H1 (cell line): ENCODE results near the gene LDLR. TPM values are rescaled to one million over a fixed set of nuclear protein-coding genes. Genes with fewer than 3 reads are reported as not detected.

ENCODE experiments used
- CTCF ChIA-PET: fragments of 300-600 bp; sonication (Branson Sonifier 250); formaldehyde crosslinking; loops from one replicate; lab custom pipeline; 2021; ENCODE audit not compliant: partially characterized antibody; lab: Charles Lee
- POLR2A ChIA-PET: fragments of 300-600 bp; sonication (Branson Sonifier 250); formaldehyde crosslinking; loops from one replicate; lab custom pipeline; 2021; ENCODE audit warnings: inconsistent platforms; ENCODE audit not compliant: partially characterized antibody; lab: Charles Lee
- DNase-seq, 2 experiments: peaks; one replicate each; pipeline versions ENCODE4 v3.0.0 to v3.0.0-alpha.2; 2010 to 2022; ENCODE audit warnings: low spot score in 2 of 2, low read depth in 1 of 2, mixed read lengths in 1 of 2
- FAIRE-seq: peaks from 2 replicates; lab custom pipeline; 2011; peaks lifted over from hg19 to GRCh38; lab: Jason Lieb, UNC
- H2AFZ ChIP-seq: 2 replicates; pipeline ENCODE4 v1.8.1; 2012; ENCODE audit warnings: low read length, inconsistent platforms
- H2AK5ac ChIP-seq: 2 replicates; pipeline ENCODE4 v1.6.1; 2013; ENCODE audit warnings: low read depth, low read length
- H2BK120ac ChIP-seq: replicated peaks from 2 replicates; pipeline ENCODE3; 2013; ENCODE audit warnings: low read depth, low read length, inconsistent platforms
- H2BK12ac ChIP-seq: 2 replicates; pipeline ENCODE4 v1.6.1; 2013; ENCODE audit warnings: low read depth, low read length
- H2BK15ac ChIP-seq: 2 replicates; pipeline ENCODE4 v1.6.1; 2013; ENCODE audit warnings: low read length
- H2BK20ac ChIP-seq: 2 replicates; pipeline ENCODE4 v1.6.1; 2013; ENCODE audit warnings: low read length
- H2BK5ac ChIP-seq: 2 replicates; pipeline ENCODE4 v1.6.1; 2013; ENCODE audit warnings: low read depth, low read length
- H3K14ac ChIP-seq: 2 replicates; pipeline ENCODE4 v1.6.1; 2013; ENCODE audit warnings: inconsistent platforms; ENCODE audit not compliant: insufficient read length
- H3K18ac ChIP-seq: 2 replicates; pipeline ENCODE4 v1.6.1; 2013; ENCODE audit warnings: low read length; ENCODE audit errors: extremely low read depth
- H3K23ac ChIP-seq: 2 replicates; pipeline ENCODE4 v1.6.1; 2013; ENCODE audit warnings: inconsistent platforms; ENCODE audit not compliant: insufficient read length
- H3K23me2 ChIP-seq: 2 replicates; pipeline ENCODE4 v1.6.1; 2013; ENCODE audit warnings: low read depth, low read length
- H3K27ac ChIP-seq: 2 replicates; pipeline ENCODE4 v1.6.1; 2011; ENCODE audit warnings: low read depth, low read length, inconsistent platforms
- H3K27me3 ChIP-seq, 4 experiments: replicated peaks in 1 of 4; 1 replicate in 1 of 4; 2 replicates in 3 of 4; pipeline versions ENCODE4 v1.6.1 to v1.8.1; 2011 to 2013; ENCODE audit warnings: low read length in 3 of 4, mild to moderate bottlenecking in 3 of 4, inconsistent platforms in 2 of 4, mixed read lengths in 2 of 4, moderate library complexity in 1 of 4; ENCODE audit not compliant: control insufficient read depth in 3 of 4, insufficient read depth in 3 of 4; ENCODE audit errors: extremely low read depth in 1 of 4
- H3K36me3 ChIP-seq, 4 experiments: 2 replicates each; pipeline versions ENCODE4 v1.6.1 to v1.8.1; 2011 to 2013; ENCODE audit warnings: mild to moderate bottlenecking in 4 of 4, low read length in 3 of 4, moderate library complexity in 2 of 4, control low read depth in 1 of 4, inconsistent platforms in 1 of 4; ENCODE audit not compliant: insufficient read depth in 4 of 4, control insufficient read depth in 2 of 4
- H3K4ac ChIP-seq: replicated peaks from 2 replicates; pipeline ENCODE3; 2013; ENCODE audit warnings: low read length, low read depth, mixed read lengths, inconsistent platforms; ENCODE audit not compliant: insufficient read length
- H3K4me1 ChIP-seq, 4 experiments: replicated peaks in 1 of 4; 1 replicate in 1 of 4; 2 replicates in 3 of 4; pipeline versions ENCODE4 v1.6.1 to v1.8.1; 2011 to 2013; ENCODE audit warnings: low read length in 3 of 4, inconsistent platforms in 2 of 4, mixed read lengths in 1 of 4; ENCODE audit not compliant: insufficient read depth in 4 of 4, control insufficient read depth in 3 of 4
- H3K4me2 ChIP-seq, 2 experiments: 2 replicates each; pipeline versions ENCODE4 v1.6.1 to v1.8.1; 2011 to 2013; ENCODE audit warnings: low read depth in 2 of 2, low read length in 2 of 2, control low read depth in 1 of 2, inconsistent platforms in 1 of 2, mild to moderate bottlenecking in 1 of 2; ENCODE audit not compliant: insufficient read depth in 1 of 2
- H3K4me3 ChIP-seq, 4 experiments: fragments of 200-600, 300-600 bp in 1 of 4; sonication (generic), shearing (Covaris generic), sonication (Bioruptor Twin) in 1 of 4; 2 replicates each; pipeline versions ENCODE4 v1.5.1 to v1.8.1; 2011 to 2016; ENCODE audit warnings: low read length in 4 of 4, low read depth in 3 of 4, control low read depth in 2 of 4, inconsistent platforms in 2 of 4, mild to moderate bottlenecking in 2 of 4, mixed read lengths in 1 of 4, moderate library complexity in 1 of 4; ENCODE audit not compliant: insufficient read depth in 2 of 4; ENCODE audit errors: extremely low read depth in 1 of 4
- H3K56ac ChIP-seq: replicated peaks from 2 replicates; pipeline ENCODE3; 2013; ENCODE audit warnings: low read depth, mild to moderate bottlenecking, mixed read lengths, low read length, inconsistent platforms; ENCODE audit not compliant: insufficient read length
- H3K79me1 ChIP-seq: 2 replicates; pipeline ENCODE4 v1.6.1; 2013; ENCODE audit warnings: low read depth, low read length, control low read depth
- H3K79me2 ChIP-seq, 2 experiments: 2 replicates each; pipeline versions ENCODE4 v1.6.1 to v1.8.1; 2012 to 2013; ENCODE audit warnings: low read length in 2 of 2, mild to moderate bottlenecking in 2 of 2, inconsistent platforms in 1 of 2; ENCODE audit not compliant: insufficient read depth in 2 of 2, control insufficient read depth in 1 of 2
- H3K9ac ChIP-seq, 4 experiments: replicated peaks in 1 of 4; 1 replicate in 1 of 4; 2 replicates in 3 of 4; pipeline versions ENCODE4 v1.6.1 to v1.8.1; 2011 to 2013; ENCODE audit warnings: low read depth in 3 of 4, low read length in 3 of 4, control low read depth in 2 of 4, mild to moderate bottlenecking in 2 of 4, moderate library complexity in 2 of 4, inconsistent platforms in 1 of 4; ENCODE audit errors: extremely low read depth in 1 of 4
- H3K9me3 ChIP-seq, 2 experiments: 2 replicates each; pipeline versions ENCODE4 v1.6.1 to v1.8.1; 2012 to 2013; ENCODE audit warnings: mild to moderate bottlenecking in 2 of 2, moderate library complexity in 2 of 2, control low read depth in 1 of 2, inconsistent platforms in 1 of 2, low read depth in 1 of 2, low read length in 1 of 2, mixed read lengths in 1 of 2; ENCODE audit not compliant: insufficient read depth in 2 of 2
- H4K20me1 ChIP-seq, 2 experiments: replicated peaks in 1 of 2; 2 replicates each; pipeline versions ENCODE3 to v1.8.1; 2011 to 2013; ENCODE audit warnings: inconsistent platforms in 2 of 2, low read length in 2 of 2, mild to moderate bottlenecking in 1 of 2; ENCODE audit not compliant: insufficient read depth in 2 of 2, control insufficient read depth in 1 of 2
- H4K5ac ChIP-seq: 2 replicates; pipeline ENCODE4 v1.6.1; 2013; ENCODE audit warnings: low read length, low read depth, mixed read lengths, inconsistent platforms; ENCODE audit not compliant: insufficient read length
- H4K8ac ChIP-seq: 2 replicates; pipeline ENCODE4 v1.8.0; 2013; ENCODE audit warnings: mild to moderate bottlenecking, moderate library complexity, low read length, inconsistent platforms; ENCODE audit not compliant: insufficient read depth; ENCODE audit errors: extremely low read depth
- H4K91ac ChIP-seq: replicated peaks from 2 replicates; pipeline ENCODE3; 2013; ENCODE audit warnings: low read length, mixed read lengths, inconsistent platforms; ENCODE audit not compliant: insufficient read length
- CBX8 ChIP-seq: fragments of 300-800, 300-1000 bp; sonication (generic); IDR thresholded peaks from 2 replicates; pipeline ENCODE4 v1.7.1; 2016; ENCODE audit warnings: low read depth, low read length, borderline replicate concordance
- GABPA ChIP-seq: IDR thresholded peaks from 2 replicates; pipeline ENCODE4 v1.6.1; 2011; ENCODE audit warnings: mild to moderate bottlenecking, low read length, moderate library complexity, borderline replicate concordance; ENCODE audit not compliant: insufficient read depth
- KDM5A ChIP-seq: fragments of 200-600 bp; IDR thresholded peaks from 2 replicates; pipeline ENCODE4 v1.7.1; 2012; ENCODE audit warnings: mild to moderate bottlenecking, low read length, inconsistent platforms, mixed read lengths
- POU5F1 ChIP-seq: IDR thresholded peaks from 2 replicates; pipeline ENCODE4 v1.6.1; 2011; ENCODE audit warnings: low read depth, mild to moderate bottlenecking, low read length, moderate library complexity
- SRF ChIP-seq: IDR thresholded peaks from 2 replicates; pipeline ENCODE4 v1.6.1; 2011; ENCODE audit warnings: mild to moderate bottlenecking, low read depth, low read length, moderate library complexity
- TBP ChIP-seq: IDR thresholded peaks from 2 replicates; pipeline ENCODE4 v1.6.1; 2011; ENCODE audit warnings: low read depth, low read length, improper control_type of control experiment
- WGBS, 2 experiments: shearing (Covaris generic) in 1 of 2; methylation state at CpG; one replicate each; pipeline versions ENCODE4 v1.1.6 to v1.1.7; 2013 to 2015; ENCODE audit warnings: low lambda C conversion rate in 2 of 2, mixed read lengths in 2 of 2, inconsistent platforms in 1 of 2, low coverage in 1 of 2, missing lambda C conversion rate in 1 of 2; ENCODE audit not compliant: insufficient replicate concordance in 2 of 2, insufficient coverage in 1 of 2, insufficient read length in 1 of 2; ENCODE audit errors: extremely low coverage in 1 of 2, missing lambda C conversion rate in 1 of 2; 5-methylcytosine and 5-hydroxymethylcytosine counted together
- polyA plus RNA-seq, 7 experiments: library from polyadenylated mRNA; depleted of rRNA in 3 of 7; stranded (reverse) in 5 of 7; unstranded in 2 of 7; fragments of >200 nt in 5 of 7; fragments of 200-250 nt in 2 of 7; gene quantifications; 1 replicate in 5 of 7; 2 replicates in 1 of 7; 4 replicates in 1 of 7; pipeline versions ENCODE4 v1.2.1 to v1.2.3, GENCODE V29; 2011 to 2013; ENCODE audit warnings: missing spikeins in 2 of 7, mixed read lengths in 2 of 7
- total RNA-seq: library from RNA; stranded (reverse); fragmentation: NEBNext Ultra II Directional; extraction: Animal tissue kit (Norgen Biotek cat#: 25700); gene quantifications from 2 replicates; pipeline ENCODE4 v1.2.1, GENCODE V29; 2021

Gene LDLR
- total and polyA plus RNA-seq, 2 of the 8 experiments (the other 6 are each of a cell fraction or from before 2014, with no cell fraction given) = 70.1 to 118 TPM

DNA sequence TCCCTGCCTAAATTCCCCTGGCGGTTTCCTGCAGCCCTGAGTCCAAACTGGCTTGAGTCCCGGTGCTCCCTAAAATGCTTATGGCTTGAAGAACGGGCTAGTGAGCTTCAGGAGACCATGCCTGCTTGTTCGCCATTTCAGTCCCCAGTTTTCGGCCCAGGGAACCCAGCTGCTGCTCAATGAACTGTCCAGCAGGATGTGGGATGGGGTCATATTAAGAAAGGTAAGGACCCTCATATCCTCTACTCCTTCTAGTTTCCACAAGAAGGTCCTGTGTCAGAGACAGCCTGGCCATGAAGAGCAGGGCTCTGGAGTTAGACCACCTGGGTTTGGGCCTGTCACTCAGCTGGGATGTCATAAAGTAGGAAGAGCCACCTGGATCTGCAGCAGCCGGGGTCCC lies 83.3 kb downstream of the LDLR start:
- Histone ChIP-seq H2BK12ac (no peak overlapping the region), H2BK20ac (no peak overlapping the region), H4K91ac (no peak overlapping the region), H3K27me3 (no peaks in the 10 kb centered on the region), H3K18ac (no peak overlapping the region), H3K23me2 (no peaks in the 10 kb centered on the region), H2AFZ (no peak overlapping the region), H2BK15ac (no peak overlapping the region), H3K56ac (no peak overlapping the region), H2AK5ac (no peak overlapping the region), H4K20me1 (no peaks in the 10 kb centered on the region), H3K79me2 (no peaks in the 10 kb centered on the region), H3K36me3 (peaks cover 0 to 38% (median 19%) of the 10 kb centered on the region in 4 experiments; a peak in 7 of 8 replicates), H3K23ac (no peak overlapping the region), H2BK5ac (no peak overlapping the region), H3K14ac (no peak overlapping the region), H3K4me1 (no peaks in the 10 kb centered on the region), H3K79me1 (no peaks in the 10 kb centered on the region), H3K4me3 (no peak overlapping the region), H3K4me2 (no peak overlapping the region), H3K9me3 (no peaks in the 10 kb centered on the region), H4K5ac (no peak overlapping the region), H4K8ac (no peak overlapping the region), H2BK120ac (no peak overlapping the region), H3K27ac (no peak overlapping the region), H3K9ac (no peak overlapping the region), H3K4ac (no peak overlapping the region)
- FAIRE-seq (no peak), DNase-seq (no peak)
- TF ChIP-seq GABPA = no peak
- TF ChIP-seq KDM5A = no peak
- no peak for TF ChIP-seq POU5F1
- TF ChIP-seq SRF = no peak
- TF ChIP-seq TBP = no peak
- TF ChIP-seq CBX8 = no peak
- 88% methylated on average over 6 of the region's 6 CpGs; no CpG with 5 or more reads in 1 of the 2 experiments for WGBS, 2 experiments
- ChIA-PET POLR2A (interaction anchor here (0.6 to 2.2 kb wide), 2 partner anchors 11 to 18 kb away, joined by 3 to 6 read pairs; no protein-coding TSS in a partner anchor), CTCF (interaction anchor here (1.6 kb wide), 1 partner anchor 70 kb away, joined by 4 read pairs; no protein-coding TSS in a partner anchor)
